CD14-positive monocyte (primary cell): Measurements from ENCODE around the gene GATA3. TPM values are rescaled to one million over a fixed set of nuclear protein-coding genes. Genes with fewer than 3 reads are reported as not detected.

ENCODE experiments used
- DNase-seq, 3 donors: peaks; one replicate each; pipeline ENCODE4 v3.0.0-alpha.2; 2011 to 2022
- H2AFZ ChIP-seq: 2 replicates; pipeline ENCODE4 v1.6.0; 2012; ENCODE audit warnings: mild to moderate bottlenecking, low read depth, low read length, inconsistent platforms; ENCODE audit not compliant: insufficient read depth, poor library complexity, severe bottlenecking
- H3K27ac ChIP-seq, 2 donors: 1 replicate in 1 of 2; 2 replicates in 1 of 2; pipeline ENCODE4 v1.5.1; 2012 to 2013; ENCODE audit warnings: low read length in 2 of 2, control low read depth in 1 of 2, inconsistent platforms in 1 of 2, low read depth in 1 of 2, mild to moderate bottlenecking in 1 of 2
- H3K27me3 ChIP-seq, 2 donors: one replicate each; pipeline versions ENCODE4 v1.6.0 to v1.6.1; 2011 to 2013; ENCODE audit warnings: low read length in 2 of 2; ENCODE audit not compliant: control insufficient read depth in 2 of 2, insufficient read depth in 2 of 2
- H3K36me3 ChIP-seq, 2 donors: replicated peaks in 1 of 2; 1 replicate in 1 of 2; 2 replicates in 1 of 2; pipeline versions ENCODE4 v1.5.1 to v1.6.1; 2012 to 2013; ENCODE audit warnings: low read length in 2 of 2, control low read depth in 1 of 2, inconsistent platforms in 1 of 2, mild to moderate bottlenecking in 1 of 2; ENCODE audit not compliant: insufficient read depth in 2 of 2, control insufficient read depth in 1 of 2
- H3K4me1 ChIP-seq, 2 donors: 1 replicate in 1 of 2; 2 replicates in 1 of 2; pipeline versions ENCODE4 v1.5.1 to v1.6.1; 2012 to 2013; ENCODE audit warnings: low read length in 2 of 2, control low read depth in 1 of 2, inconsistent platforms in 1 of 2, mild to moderate bottlenecking in 1 of 2, moderate library complexity in 1 of 2; ENCODE audit not compliant: insufficient read depth in 2 of 2, control insufficient read depth in 1 of 2
- H3K4me2 ChIP-seq: replicated peaks from 2 replicates; pipeline ENCODE3; 2012; ENCODE audit warnings: low read length, moderate library complexity, mild to moderate bottlenecking; ENCODE audit not compliant: poor library complexity, severe bottlenecking; ENCODE audit errors: extremely low read depth
- H3K4me3 ChIP-seq, 3 experiments: fragments of 200-600 bp in 1 of 3; sonication (generic) in 1 of 3; replicated peaks in 1 of 3; 1 replicate in 2 of 3; 2 replicates in 1 of 3; pipeline ENCODE4 v1.5.1; 2011 to 2013; ENCODE audit warnings: low read length in 3 of 3, mild to moderate bottlenecking in 3 of 3, control low read depth in 2 of 3, low read depth in 2 of 3, inconsistent platforms in 1 of 3, moderate library complexity in 1 of 3
- H3K79me2 ChIP-seq: 2 replicates; pipeline ENCODE4 v1.6.0; 2012; ENCODE audit warnings: mild to moderate bottlenecking, control low read depth, inconsistent platforms, low read length, moderate library complexity; ENCODE audit not compliant: insufficient read depth
- H3K9ac ChIP-seq: 2 replicates; pipeline ENCODE4 v1.6.0; 2017; ENCODE audit warnings: low read length, mild to moderate bottlenecking; ENCODE audit not compliant: insufficient read depth, poor library complexity, severe bottlenecking
- H3K9me3 ChIP-seq, 2 donors: replicated peaks in 1 of 2; 1 replicate in 1 of 2; 2 replicates in 1 of 2; pipeline versions ENCODE4 v1.5.1 to v1.6.1; 2012 to 2013; ENCODE audit warnings: low read length in 2 of 2, control low read depth in 1 of 2; ENCODE audit not compliant: control insufficient read depth in 1 of 2, insufficient read depth in 1 of 2
- H4K20me1 ChIP-seq: 2 replicates; pipeline ENCODE4 v1.6.0; 2012; ENCODE audit warnings: mild to moderate bottlenecking, low read length, control low read depth, moderate library complexity; ENCODE audit not compliant: insufficient read depth
- H3K27ac Mint-ChIP-seq, 7 donors: one replicate each; pipeline ENCODE4 v1.8.0; 2020; ENCODE audit warnings: mild to moderate bottlenecking in 7 of 7, mixed read lengths in 7 of 7, moderate library complexity in 6 of 7, inconsistent platforms in 2 of 7
- H3K27me3 Mint-ChIP-seq, 3 donors: one replicate each; pipeline ENCODE4 v1.8.0; 2021 to 2022; ENCODE audit warnings: low read depth in 3 of 3, mild to moderate bottlenecking in 3 of 3, mixed read lengths in 3 of 3, moderate library complexity in 3 of 3, inconsistent platforms in 1 of 3
- H3K36me3 Mint-ChIP-seq, 2 donors: one replicate each; pipeline ENCODE4 v1.8.0; 2020; ENCODE audit warnings: mixed read lengths in 2 of 2, inconsistent platforms in 1 of 2, mild to moderate bottlenecking in 1 of 2
- H3K4me1 Mint-ChIP-seq: one replicate; pipeline ENCODE4 v1.8.0; 2020; ENCODE audit warnings: mild to moderate bottlenecking, mixed read lengths
- H3K4me3 Mint-ChIP-seq, 2 donors: one replicate each; pipeline ENCODE4 v1.8.0; 2020; ENCODE audit warnings: mild to moderate bottlenecking in 2 of 2, mixed read lengths in 2 of 2, moderate library complexity in 1 of 2
- H3K9me3 Mint-ChIP-seq, 7 donors: one replicate each; pipeline ENCODE4 v1.8.0; 2020 to 2022; ENCODE audit warnings: mixed read lengths in 7 of 7, mild to moderate bottlenecking in 6 of 7, moderate library complexity in 6 of 7, inconsistent platforms in 2 of 7
- CTCF ChIP-seq: fragments of 200-600 bp; IDR thresholded peaks from one replicate; pipeline ENCODE4 v1.8.0; 2022; ENCODE audit warnings: antibody characterized with exemption, mild to moderate bottlenecking
- WGBS: methylation state at CpG from one replicate; pipeline ENCODE4 v1.1.5; 2013; ENCODE audit warnings: missing lambda C conversion rate; ENCODE audit not compliant: insufficient coverage; 5-methylcytosine and 5-hydroxymethylcytosine counted together
- intact Hi-C, 2 donors: fragments of 100-400 bp; cut with micrococcal nuclease; formaldehyde crosslinking; loops; one replicate each; pipeline versions ENCODE4 v1.15.0 to v1.15.1; 2023
- polyA plus RNA-seq, 3 donors: library from polyadenylated mRNA; depleted of rRNA in 1 of 3; unstranded in 2 of 3; stranded (reverse) in 1 of 3; fragments of 300-500 nt in 2 of 3; fragments of >200 nt in 1 of 3; fragmentation: Illumina TruSeq in 2 of 3; gene quantifications; 1 replicate in 2 of 3; 2 replicates in 1 of 3; pipeline ENCODE4 v1.2.3, GENCODE V29; 2012 to 2021

GATA3 gene
- polyA plus RNA-seq, 3 donors = 0.07 to 0.08 TPM; not detected in 1

- Mint-ChIP-seq H3K36me3 (peaks cover 0 to 10% of the 10 kb centered on the region in 2 donors), H3K9me3 (peaks cover 0 to 37% (median 25%) of the 10 kb centered on the region in 7 donors), H3K4me3 (peak overlapping the region in 1 of 2 donors; percentile 85), H3K27ac (no peak overlapping the region), H3K4me1 (peaks cover 43% of the 10 kb centered on the region), H3K27me3 (peaks cover 87 to 100% (median 90%) of the 10 kb centered on the region in 3 donors)
- intact Hi-C loops = no loop called here
- DNase-seq = no peak
- 19% methylated on average over 6 of the region's 29 CpGs for WGBS
- Histone ChIP-seq H3K4me1 (peaks cover 16 to 29% of the 10 kb centered on the region in 2 donors), H3K27ac (no peak overlapping the region), H3K27me3 (peaks cover 91 to 98% of the 10 kb centered on the region in 2 donors), H3K79me2 (no peaks in the 10 kb centered on the region), H3K4me3 (no peak overlapping the region), H3K4me2 (no peak overlapping the region), H3K36me3 (no peaks in the 10 kb centered on the region), H4K20me1 (no peaks in the 10 kb centered on the region), H3K9ac (no peak overlapping the region), H2AFZ (no peak overlapping the region), H3K9me3 (peaks cover 4 to 71% of the 10 kb centered on the region in 2 donors)
- TF ChIP-seq CTCF = no peak
These were observed 6.0 kb upstream of the GATA3 start for GRCh38 chr10:8048281-8049008.

GRCh38 chr10:8049045-8049864 is 5.2 kb upstream of the GATA3 start:
- no peak for DNase-seq
- intact Hi-C loops = no loop called here
- H3K4me2 ChIP-seq = peak overlapping the region; percentile 29
- Mint-ChIP-seq H3K4me1 (peaks cover 42% of the 10 kb centered on the region), H3K36me3 (peaks cover 4 to 9% of the 10 kb centered on the region in 2 donors), H3K9me3 (peaks cover 0 to 39% (median 28%) of the 10 kb centered on the region in 7 donors), H3K27ac (no peak overlapping the region), H3K4me3 (peak overlapping the region in 1 of 2 donors; percentile 85), H3K27me3 (peaks cover 87 to 100% (median 90%) of the 10 kb centered on the region in 3 donors)
- H3K79me2 ChIP-seq = no peaks in the 10 kb centered on the region
- no peaks in the 10 kb centered on the region for H4K20me1 ChIP-seq
- TF ChIP-seq CTCF = no peak
- H3K36me3 ChIP-seq = no peaks in the 10 kb centered on the region
- peaks cover 87 to 98% of the 10 kb centered on the region in 2 donors for H3K27me3 ChIP-seq
- peaks cover 7 to 64% of the 10 kb centered on the region in 2 donors for H3K9me3 ChIP-seq
- H3K4me3 ChIP-seq = no peak overlapping the region
- no peak overlapping the region for H3K27ac ChIP-seq
- no peak overlapping the region for H3K9ac ChIP-seq
- no peak overlapping the region for H2AFZ ChIP-seq
- H3K4me1 ChIP-seq = peaks cover 22 to 37% of the 10 kb centered on the region in 2 donors
- under 1% methylated on average over 9 of the region's 51 CpGs for WGBS
